Fibroblast of mammary gland (primary cell): Measurements from ENCODE around the gene CLDN5.

Experiments
- DNase-seq: peaks from one replicate; pipeline ENCODE4 v3.0.0-alpha.2; 2010; ENCODE audit warnings: low read depth
- H3K4me3 ChIP-seq: 2 replicates; pipeline ENCODE4 v1.5.1; 2011; ENCODE audit warnings: low read depth, mild to moderate bottlenecking, low read length, moderate library complexity; ENCODE audit not compliant: control insufficient read depth
- TF ChIP-seq, protein P1 (sequence below): conservative IDR thresholded peaks from 2 replicates; pipeline ENCODE4 v1.5.1; 2011; ENCODE audit warnings: low read depth, low read length, inconsistent platforms; ENCODE audit not compliant: control insufficient read depth, insufficient read depth

Gene CLDN5

DNA sequence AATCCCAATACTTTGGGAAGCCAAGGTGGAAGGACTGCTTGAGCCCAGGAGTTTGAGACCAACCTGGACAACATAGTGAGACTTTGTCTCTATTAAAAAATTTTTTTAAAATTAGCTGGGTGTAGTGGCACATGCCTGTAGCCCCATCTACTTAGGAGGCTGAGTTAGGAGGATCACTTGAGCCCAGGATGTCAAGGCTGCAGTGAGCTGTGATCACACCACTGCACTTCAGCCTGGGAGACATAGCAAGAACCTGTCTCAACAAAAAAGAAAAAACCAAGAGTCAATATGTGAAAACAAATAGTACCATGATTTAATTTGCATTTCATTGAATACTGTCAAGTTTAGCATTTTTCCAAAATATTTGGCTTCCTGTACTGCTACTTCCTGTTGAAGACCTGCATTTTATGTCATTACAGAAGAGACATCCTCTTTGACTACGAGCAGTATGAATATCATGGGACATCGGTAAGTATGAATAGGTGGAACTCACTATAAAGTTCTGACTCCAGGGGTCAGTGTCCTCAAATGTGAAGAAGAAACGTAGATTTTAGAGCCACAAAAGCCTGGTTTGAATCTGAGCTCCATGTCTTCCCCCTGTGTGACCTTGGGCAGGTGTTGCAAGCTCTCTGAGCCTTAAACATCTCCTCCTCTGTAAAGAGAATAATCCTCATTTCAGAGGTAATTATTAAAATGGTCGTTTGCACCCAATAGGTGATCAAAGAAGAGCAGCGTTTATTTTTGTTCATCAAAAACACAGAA lies 28.5 kb downstream of the CLDN5 start:
- DNase-seq: peak; percentile 45
- no peak overlapping the region for H3K4me3 ChIP-seq
- TF ChIP-seq, protein P1, sequence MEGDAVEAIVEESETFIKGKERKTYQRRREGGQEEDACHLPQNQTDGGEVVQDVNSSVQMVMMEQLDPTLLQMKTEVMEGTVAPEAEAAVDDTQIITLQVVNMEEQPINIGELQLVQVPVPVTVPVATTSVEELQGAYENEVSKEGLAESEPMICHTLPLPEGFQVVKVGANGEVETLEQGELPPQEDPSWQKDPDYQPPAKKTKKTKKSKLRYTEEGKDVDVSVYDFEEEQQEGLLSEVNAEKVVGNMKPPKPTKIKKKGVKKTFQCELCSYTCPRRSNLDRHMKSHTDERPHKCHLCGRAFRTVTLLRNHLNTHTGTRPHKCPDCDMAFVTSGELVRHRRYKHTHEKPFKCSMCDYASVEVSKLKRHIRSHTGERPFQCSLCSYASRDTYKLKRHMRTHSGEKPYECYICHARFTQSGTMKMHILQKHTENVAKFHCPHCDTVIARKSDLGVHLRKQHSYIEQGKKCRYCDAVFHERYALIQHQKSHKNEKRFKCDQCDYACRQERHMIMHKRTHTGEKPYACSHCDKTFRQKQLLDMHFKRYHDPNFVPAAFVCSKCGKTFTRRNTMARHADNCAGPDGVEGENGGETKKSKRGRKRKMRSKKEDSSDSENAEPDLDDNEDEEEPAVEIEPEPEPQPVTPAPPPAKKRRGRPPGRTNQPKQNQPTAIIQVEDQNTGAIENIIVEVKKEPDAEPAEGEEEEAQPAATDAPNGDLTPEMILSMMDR: peak; percentile 20

- DNase-seq: no peak
- H3K4me3 ChIP-seq: no peak overlapping the region
- TF ChIP-seq, protein P1: no peak
Observed at GRCh38 chr22:19494676-19495173, 29.5 kb downstream of the CLDN5 start.

GRCh38 chr22:19494001-19494560 lies 30.1 kb downstream of the CLDN5 start:
- no peak for DNase-seq
- H3K4me3 ChIP-seq: no peak overlapping the region
- TF ChIP-seq, protein P1: no peak

- H3K4me3 ChIP-seq: no peak overlapping the region
- no peak for DNase-seq
- TF ChIP-seq, protein P1: no peak
Observed at GRCh38 chr22:19492504-19493174, 31.6 kb downstream of the CLDN5 start.

- DNase-seq: no peak
- TF ChIP-seq, protein P1: no peak
- H3K4me3 ChIP-seq: no peak overlapping the region
Observed at GRCh38 chr22:19490628-19491230, 33.5 kb downstream of the CLDN5 start.

GRCh38 chr22:19488884-19489843 lies 35.0 kb downstream of the CLDN5 start:
- TF ChIP-seq, protein P1: no peak
- DNase-seq: peak; percentile 30
- no peak overlapping the region for H3K4me3 ChIP-seq
